Muscle of leg (tissue), 16 donors: ENCODE data around the gene ERAP2. TPM values are rescaled to one million over a fixed set of nuclear protein-coding genes. Genes with fewer than 3 reads are reported as not detected.
"Not testable (repeated sequence)": the region's sequence is repeated elsewhere in the genome, so short reads cannot be mapped to it uniquely, and the experiment has no call there.

Source experiments
- DNase-seq: peaks from one replicate; pipeline ENCODE4 v3.0.0; 2013
- H3K27ac ChIP-seq: one replicate; pipeline ENCODE4 v1.5.1; 2013; ENCODE audit warnings: mild to moderate bottlenecking, low read length, control low read depth
- H3K27me3 ChIP-seq: one replicate; pipeline ENCODE4 v1.6.1; 2013; ENCODE audit warnings: low read length; ENCODE audit not compliant: control insufficient read depth, insufficient read depth
- H3K36me3 ChIP-seq: one replicate; pipeline ENCODE4 v1.6.1; 2013; ENCODE audit warnings: low read length; ENCODE audit not compliant: control insufficient read depth, insufficient read depth
- H3K4me1 ChIP-seq: one replicate; pipeline ENCODE4 v1.6.1; 2013; ENCODE audit warnings: low read length; ENCODE audit not compliant: control insufficient read depth, insufficient read depth
- H3K4me3 ChIP-seq: one replicate; pipeline ENCODE4 v1.5.1; 2013; ENCODE audit warnings: low read length, control low read depth
- H3K9me3 ChIP-seq: replicated peaks from 2 replicates; pipeline ENCODE4 v1.6.1; 2013; ENCODE audit warnings: low read depth, low read length; ENCODE audit not compliant: control insufficient read depth
- WGBS: methylation state at CpG from one replicate; pipeline ENCODE4 v1.1.5; 2013; ENCODE audit warnings: missing lambda C conversion rate; ENCODE audit not compliant: insufficient coverage; 5-methylcytosine and 5-hydroxymethylcytosine counted together
- long read RNA-seq, 11 donors: transcript quantifications; one replicate each; lab custom pipeline, GENCODE V29; 2026
- polyA plus RNA-seq, 8 donors: library from polyadenylated mRNA; unstranded; fragments of 120-200 nt; gene quantifications; one replicate each; pipeline versions ENCODE4 v1.2.1 to v1.2.3, GENCODE V29; 2013; ENCODE audit warnings: inconsistent platforms in 1 of 8, low replicate concordance in 1 of 8; ENCODE audit not compliant: insufficient read length in 8 of 8, insufficient read depth in 1 of 8
- total RNA-seq: library from RNA; stranded (reverse); fragments of 120-200 nt; gene quantifications from one replicate; pipeline ENCODE4 v1.2.4, GENCODE V29; 2013

The ERAP2 gene
- total RNA-seq (2.1 TPM), polyA plus RNA-seq (10 to 100 TPM in 2 of 8 donors, 1 to 10 TPM in 6; 1.2 to 15.4 (median 8.3) TPM)
- long read RNA-seq, donor 1, full-length matches to known transcripts = 3 of 3 reads
- long read RNA-seq, donor 1, partial matches to known transcripts = 0 of 3 reads
- long read RNA-seq, donor 1, other reads (novel, unspliced or antisense) = 0 of 3 reads
- long read RNA-seq, donor 2 = 0 reads
- long read RNA-seq, donor 3 = 0 reads
- long read RNA-seq, donor 4 = 0 reads
- long read RNA-seq, donor 5 = 0 reads
- long read RNA-seq, donor 6, full-length matches to known transcripts = 1 of 1 reads
- long read RNA-seq, donor 6, partial matches to known transcripts = 0 of 1 reads
- long read RNA-seq, donor 6, other reads (novel, unspliced or antisense) = 0 of 1 reads
- long read RNA-seq, donor 7 = 0 reads
- long read RNA-seq, donor 8, full-length matches to known transcripts = 1 of 1 reads
- long read RNA-seq, donor 8, partial matches to known transcripts = 0 of 1 reads
- long read RNA-seq, donor 8, other reads (novel, unspliced or antisense) = 0 of 1 reads
- long read RNA-seq, donor 9, full-length matches to known transcripts = 2 of 2 reads
- long read RNA-seq, donor 9, partial matches to known transcripts = 0 of 2 reads
- long read RNA-seq, donor 9, other reads (novel, unspliced or antisense) = 0 of 2 reads
- long read RNA-seq, donor 10, full-length matches to known transcripts = 4 of 4 reads
- long read RNA-seq, donor 10, partial matches to known transcripts = 0 of 4 reads
- long read RNA-seq, donor 10, other reads (novel, unspliced or antisense) = 0 of 4 reads
- long read RNA-seq, donor 11 = 0 reads

GRCh38 chr5:96876292-96876850 is at the start of gene ERAP2:
ERAP2 (plus strand) TSS chr5:96876500; CDS start chr5:96879686, 3,186 bp downstream.
- Histone ChIP-seq H3K4me1 (peaks cover 3% of the 10 kb centered on the region), H3K36me3 (no peaks in the 10 kb centered on the region), H3K27ac (peak within 1 kb of the TSS; percentile 74), H3K27me3 (no peaks in the 10 kb centered on the region), H3K9me3 (no peaks in the 10 kb centered on the region), H3K4me3 (peak within 1 kb of the TSS; percentile 51)
- peak; percentile 77 for DNase-seq
- 21% methylated on average over 2 of the region's 6 CpGs for WGBS

- Histone ChIP-seq H3K4me1 (no peaks in the 10 kb centered on the region), H3K27ac (no peak overlapping the region), H3K27me3 (no peaks in the 10 kb centered on the region), H3K4me3 (no peak overlapping the region), H3K36me3 (no peaks in the 10 kb centered on the region), H3K9me3 (no peaks in the 10 kb centered on the region)
- 76% methylated on average over 4 of the region's 6 CpGs for WGBS
- DNase-seq = no peak
Measured at GRCh38 chr5:96829297-96829696, 47.0 kb upstream of the ERAP2 start.

- DNase-seq = no peak
- H3K9me3 ChIP-seq = no peaks in the 10 kb centered on the region
- H3K4me3 ChIP-seq = no peak overlapping the region
- H3K4me1 ChIP-seq = no peaks in the 10 kb centered on the region
- no peak overlapping the region for H3K27ac ChIP-seq
- WGBS = no CpG with 5 or more reads among the region's 3 CpGs
- H3K36me3 ChIP-seq = no peaks in the 10 kb centered on the region
- no peaks in the 10 kb centered on the region for H3K27me3 ChIP-seq
Measured at GRCh38 chr5:96834016-96834415, 42.3 kb upstream of the ERAP2 start.

GRCh38 chr5:96835791-96836191 is 40.5 kb upstream of the ERAP2 start:
- no peaks in the 10 kb centered on the region for H3K9me3 ChIP-seq
- H3K4me1 ChIP-seq = no peaks in the 10 kb centered on the region
- H3K36me3 ChIP-seq = no peaks in the 10 kb centered on the region
- no CpG with 5 or more reads among the region's 2 CpGs for WGBS
- H3K4me3 ChIP-seq = no peak overlapping the region
- DNase-seq = no peak
- no peaks in the 10 kb centered on the region for H3K27me3 ChIP-seq
- H3K27ac ChIP-seq = no peak overlapping the region

GRCh38 chr5:96836817-96837216 is 39.5 kb upstream of the ERAP2 start:
- H3K4me1 ChIP-seq = no peaks in the 10 kb centered on the region
- WGBS = no CpG with 5 or more reads among the region's 1 CpG
- no peak for DNase-seq
- no peak overlapping the region for H3K4me3 ChIP-seq
- no peaks in the 10 kb centered on the region for H3K9me3 ChIP-seq
- H3K27ac ChIP-seq = no peak overlapping the region
- H3K27me3 ChIP-seq = no peaks in the 10 kb centered on the region
- H3K36me3 ChIP-seq = no peaks in the 10 kb centered on the region

- 84% methylated on average over 11 of the region's 14 CpGs for WGBS
- H3K36me3 ChIP-seq = no peaks in the 10 kb centered on the region
- no peaks in the 10 kb centered on the region for H3K4me1 ChIP-seq
- no peaks in the 10 kb centered on the region for H3K27me3 ChIP-seq
- H3K9me3 ChIP-seq = no peaks in the 10 kb centered on the region
- H3K27ac ChIP-seq = no peak overlapping the region
- H3K4me3 ChIP-seq = no peak overlapping the region
- no peak for DNase-seq
Measured at GRCh38 chr5:96837303-96837702, 39.0 kb upstream of the ERAP2 start.

GRCh38 chr5:96838201-96839070 is 37.9 kb upstream of the ERAP2 start:
- no peak overlapping the region for H3K27ac ChIP-seq
- no peaks in the 10 kb centered on the region for H3K4me1 ChIP-seq
- no peak overlapping the region for H3K4me3 ChIP-seq
- H3K36me3 ChIP-seq = no peaks in the 10 kb centered on the region
- no peak for DNase-seq
- 100% methylated on average over 1 of the region's 2 CpGs for WGBS
- H3K27me3 ChIP-seq = no peaks in the 10 kb centered on the region
- no peaks in the 10 kb centered on the region for H3K9me3 ChIP-seq

GRCh38 chr5:96839071-96839592 is 37.2 kb upstream of the ERAP2 start:
- Histone ChIP-seq H3K4me1 (no peaks in the 10 kb centered on the region), H3K36me3 (no peaks in the 10 kb centered on the region), H3K27me3 (no peaks in the 10 kb centered on the region), H3K27ac (no peak overlapping the region), H3K4me3 (no peak overlapping the region), H3K9me3 (no peaks in the 10 kb centered on the region)
- WGBS = no CpG with 5 or more reads among the region's 2 CpGs
- DNase-seq = no peak

- H3K9me3 ChIP-seq = not testable (repeated sequence)
- whole genome bisulfite sequencing = 81% methylated on average over 2 of the region's 6 CpGs
Measured at GRCh38 chr5:96841931-96842330, 34.4 kb upstream of the ERAP2 start.

More at GRCh38 chr5:96841931-96842330, 34.4 kb upstream of the ERAP2 start:
- H3K27me3 ChIP-seq, H3K4me3 ChIP-seq, DNase-seq, H3K36me3 ChIP-seq, H3K27ac ChIP-seq, H3K4me1 ChIP-seq: not testable (repeated sequence)
